Measurements from ENCODE around the gene TCIRG1.
A peak's percentile ranks its signal among the peaks of the same experiment; 100 is the strongest.
"Not testable (repeated sequence)": the region's sequence is repeated elsewhere in the genome, so short reads cannot be mapped to it uniquely, and the experiment has no call there.

TCIRG1 gene

GRCh38 chr11:68038718-68039525 is at the start of gene TCIRG1:
Gene TCIRG1, plus strand, starts transcription at chr11:68039025. Its CDS starts 2,247 bp downstream, at chr11:68041272.
- peak; percentile 84 for DNase-seq (ENCODE audit: low spot score)

- DNase-seq (ENCODE audit: low spot score) = not testable (repeated sequence)
These were observed 48.1 kb upstream of the TCIRG1 start for GRCh38 chr11:67990546-67991346.

GRCh38 chr11:67991347-67992121 is 47.3 kb upstream of the TCIRG1 start:
- DNase-seq (ENCODE audit: low spot score) = not testable (repeated sequence)

DNA sequence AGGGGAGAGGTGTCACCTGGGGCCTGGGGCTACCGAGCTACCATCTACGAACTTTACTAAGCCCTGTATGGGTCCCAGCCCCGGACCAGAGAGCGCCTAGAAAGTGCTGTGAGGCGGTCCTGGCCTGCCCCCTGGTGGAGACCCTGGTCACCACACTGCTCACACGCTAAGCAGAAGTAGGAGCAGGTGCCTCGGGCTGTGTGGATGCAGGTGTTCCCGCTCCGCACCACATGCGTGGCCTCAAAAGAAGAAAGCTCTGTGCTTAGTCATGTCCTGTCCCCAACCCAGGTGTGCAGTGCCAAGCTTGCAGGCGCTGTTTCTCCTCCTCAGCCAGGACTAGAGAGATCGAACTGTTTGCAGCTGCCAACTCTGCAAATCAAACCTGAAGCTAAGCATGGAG is 45.0 kb upstream of the TCIRG1 start:
- DNase-seq (ENCODE audit: low spot score) = not testable (repeated sequence)

DNA sequence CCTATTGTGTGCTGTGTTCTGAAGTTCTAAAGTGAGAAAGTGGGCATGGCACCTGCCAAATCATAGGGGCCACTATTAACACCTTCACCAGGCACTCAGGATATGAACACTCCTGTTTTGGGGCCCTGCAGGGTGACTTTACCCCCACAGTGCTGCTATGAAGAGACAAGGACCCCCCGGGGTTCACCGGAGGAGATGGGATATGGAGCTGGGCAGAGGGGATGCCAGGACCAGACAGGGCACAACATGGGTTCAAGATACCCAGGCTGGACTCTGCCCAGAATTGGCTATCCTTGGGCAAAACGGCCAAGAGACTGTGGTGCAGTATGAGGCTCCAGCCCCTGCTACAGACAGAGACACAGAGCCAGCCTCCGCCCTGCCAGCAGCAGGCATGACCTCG is 44.4 kb upstream of the TCIRG1 start:
- not testable (repeated sequence) for DNase-seq (ENCODE audit: low spot score)

- not testable (repeated sequence) for DNase-seq (ENCODE audit: low spot score)
These were observed 43.7 kb upstream of the TCIRG1 start for GRCh38 chr11:67995129-67995528.

- DNase-seq (ENCODE audit: low spot score) = not testable (repeated sequence)
These were observed 43.2 kb upstream of the TCIRG1 start for GRCh38 chr11:67995579-67995978.

GRCh38 chr11:67996051-67996450 is 42.8 kb upstream of the TCIRG1 start:
- no peak for DNase-seq (ENCODE audit: low spot score)

DNA sequence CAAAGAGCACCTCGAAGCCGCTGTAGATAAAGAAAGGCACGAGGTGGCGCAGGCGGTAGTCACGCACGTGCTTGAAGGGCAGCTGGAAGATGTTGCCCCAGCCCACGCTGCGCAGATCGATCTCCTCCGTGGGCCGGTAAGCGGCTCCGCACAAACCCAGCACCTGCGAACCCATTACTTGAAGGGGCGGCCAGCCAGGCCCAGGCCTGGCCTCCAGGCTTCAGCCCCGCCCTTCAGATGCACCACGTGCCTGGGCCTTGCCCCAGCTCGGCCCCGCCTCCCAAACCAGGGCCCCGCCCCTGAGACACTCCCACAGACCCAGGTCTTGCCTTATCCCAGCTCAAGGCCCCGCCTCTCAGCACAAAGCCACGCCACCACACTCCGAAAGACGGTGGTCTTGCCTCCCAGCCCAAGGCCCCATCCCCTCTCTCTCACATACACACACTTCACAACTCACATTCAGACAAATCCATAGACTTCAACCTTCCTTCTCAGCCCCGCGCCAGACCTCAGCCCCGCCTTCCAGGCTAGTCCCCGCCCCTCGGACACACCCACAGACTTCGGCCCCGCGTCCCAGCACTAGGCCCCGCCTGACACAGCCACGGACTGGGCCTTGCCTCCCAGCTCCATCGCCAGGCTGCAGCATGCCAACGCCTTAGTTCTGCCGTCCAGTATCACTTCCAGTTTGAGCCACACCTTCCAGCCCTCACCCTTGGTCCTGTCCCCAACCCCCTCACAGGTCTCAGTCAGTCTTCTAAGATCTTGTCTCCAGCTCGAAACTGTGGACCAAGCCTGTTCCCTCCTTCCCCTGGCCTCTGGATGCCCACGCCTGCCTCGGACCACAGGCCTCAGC is 42.0 kb upstream of the TCIRG1 start:
- no peak for DNase-seq (ENCODE audit: low spot score)

DNA sequence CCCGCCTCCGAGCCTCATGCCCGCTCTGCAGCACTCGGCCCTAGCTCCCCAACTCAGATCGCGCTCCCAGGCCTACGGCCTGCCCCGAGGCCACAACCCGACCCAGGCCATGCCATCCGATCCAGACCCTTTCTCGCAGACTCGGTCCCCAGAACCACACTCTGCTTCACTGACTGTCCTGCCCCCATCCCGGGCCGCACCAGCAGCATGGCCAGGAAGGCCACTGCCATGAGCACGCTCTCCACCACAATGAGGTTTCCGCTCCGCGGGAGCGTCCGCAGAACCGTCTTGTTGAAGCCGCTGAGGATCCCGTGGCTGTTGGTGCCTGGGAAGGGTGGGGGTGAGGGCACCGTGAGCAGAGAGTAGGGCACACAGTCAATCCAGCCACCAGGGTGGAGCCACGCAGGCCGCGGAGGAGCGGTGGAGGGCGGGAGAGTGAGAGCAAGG is 41.3 kb upstream of the TCIRG1 start:
- DNase-seq (ENCODE audit: low spot score) = no peak

DNA sequence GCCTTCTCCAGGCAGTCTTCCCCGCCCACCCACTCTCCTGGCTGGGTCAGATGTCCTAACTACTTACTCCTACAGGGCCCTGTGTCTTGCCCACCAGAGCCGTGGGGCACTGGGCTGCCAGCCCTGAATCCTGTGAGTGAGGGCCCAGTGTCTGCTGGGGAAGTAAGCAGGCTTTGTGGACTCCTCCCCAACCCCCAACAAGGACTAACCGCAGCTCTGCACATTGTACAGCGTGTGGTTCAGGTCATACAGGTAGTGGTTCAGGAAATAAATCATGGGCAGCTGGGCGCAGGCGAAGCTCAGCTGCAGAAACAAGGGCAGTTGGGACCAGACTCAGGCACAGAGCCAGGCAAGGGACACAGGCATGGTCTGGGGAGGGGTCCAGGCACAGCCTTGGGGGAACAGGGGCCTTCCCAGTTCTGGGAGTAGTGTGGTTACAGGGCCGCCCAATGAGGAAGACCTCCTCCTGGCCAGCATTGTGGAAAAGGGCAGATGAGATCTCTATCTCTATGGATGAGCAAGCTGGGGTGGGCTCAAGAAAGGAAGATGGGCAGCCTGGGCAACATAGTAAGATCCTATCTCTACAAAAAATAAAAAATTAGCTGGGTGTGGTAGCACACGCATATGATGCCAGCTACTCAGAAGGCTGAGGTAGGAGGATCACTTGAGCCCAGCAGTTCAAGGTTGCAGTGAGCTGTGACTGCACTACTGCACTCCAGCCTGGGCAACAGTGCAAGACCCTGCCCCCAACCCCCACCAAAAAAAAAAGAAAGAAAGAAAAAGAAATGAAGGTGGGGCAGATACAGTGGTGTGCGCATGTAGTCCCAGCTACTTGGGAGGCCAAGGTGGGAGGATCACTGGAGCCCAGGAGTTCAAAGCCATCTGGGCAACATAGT is 40.4 kb upstream of the TCIRG1 start:
- DNase-seq (ENCODE audit: low spot score) = no peak

DNA sequence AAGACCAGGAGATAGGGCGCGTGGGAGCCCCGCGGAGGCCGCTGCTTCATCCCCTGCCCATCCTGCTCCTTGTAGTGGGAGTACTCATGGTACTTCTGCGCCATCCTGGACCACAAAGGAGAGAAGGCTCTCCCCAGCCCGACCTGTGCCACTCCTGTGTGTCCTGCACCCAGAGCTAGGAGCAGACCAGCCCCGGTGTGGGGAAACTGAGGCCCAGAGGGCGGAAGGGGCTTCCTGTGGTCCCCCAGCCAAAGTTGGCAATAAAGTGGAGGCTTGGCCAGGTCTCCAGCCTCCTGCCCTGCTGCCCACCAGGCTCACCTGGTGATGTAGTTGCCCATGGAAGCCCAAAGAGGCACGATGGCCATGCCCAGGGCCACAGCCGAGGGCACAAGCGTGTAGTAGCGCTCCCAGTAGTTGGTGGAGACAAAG is 39.6 kb upstream of the TCIRG1 start:
- no peak for DNase-seq (ENCODE audit: low spot score)

DNA sequence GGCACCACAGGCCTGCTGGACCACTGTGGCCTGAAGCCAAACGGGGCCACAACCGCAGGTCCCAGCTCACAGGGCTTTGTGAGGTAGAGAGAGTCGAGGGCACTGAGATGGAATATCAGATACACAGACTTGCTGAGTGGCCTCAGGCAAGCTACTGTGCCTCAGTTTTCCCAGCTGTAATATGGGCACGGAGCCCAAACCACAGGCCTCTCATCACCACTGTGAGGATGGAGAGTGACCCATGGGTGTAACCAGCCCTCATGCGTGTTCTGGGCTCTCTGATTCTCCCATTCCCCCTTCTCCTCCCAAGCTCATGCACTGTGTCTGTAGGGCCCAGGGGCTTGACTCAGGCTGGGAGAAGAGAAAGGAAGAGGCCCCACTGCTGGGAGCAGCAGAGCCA is 39.1 kb upstream of the TCIRG1 start:
- no peak for DNase-seq (ENCODE audit: low spot score)

DNA sequence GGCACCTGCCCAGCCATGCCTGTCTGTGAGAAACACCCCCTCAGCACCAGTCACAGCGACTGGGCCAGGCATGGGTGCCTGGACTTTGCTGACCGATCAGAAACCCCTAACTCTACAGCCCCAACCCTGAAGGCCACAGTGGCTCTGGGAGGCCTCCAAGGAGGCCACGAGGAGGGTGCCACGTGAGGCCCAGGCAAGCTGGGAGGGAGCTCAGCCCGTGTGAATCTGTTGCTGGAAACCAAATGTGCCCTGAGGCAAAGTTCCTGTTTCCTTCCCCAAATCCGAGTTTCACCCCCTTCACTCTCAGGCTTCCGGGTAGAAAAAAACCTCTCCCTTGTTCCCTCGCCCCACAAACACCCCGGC is 36.3 kb upstream of the TCIRG1 start:
- DNase-seq (ENCODE audit: low spot score) = no peak

- DNase-seq (ENCODE audit: low spot score) = no peak
These were observed 35.6 kb upstream of the TCIRG1 start for GRCh38 chr11:68002938-68003845.

- peak; percentile 77 for DNase-seq (ENCODE audit: low spot score)
These were observed 34.8 kb upstream of the TCIRG1 start, which contains the start of gene UNC93B1 for GRCh38 chr11:68003846-68004550. Gene UNC93B1, minus strand, starts transcription at chr11:68004097. Its CDS starts 54 bp downstream, at chr11:68004043.

DNA sequence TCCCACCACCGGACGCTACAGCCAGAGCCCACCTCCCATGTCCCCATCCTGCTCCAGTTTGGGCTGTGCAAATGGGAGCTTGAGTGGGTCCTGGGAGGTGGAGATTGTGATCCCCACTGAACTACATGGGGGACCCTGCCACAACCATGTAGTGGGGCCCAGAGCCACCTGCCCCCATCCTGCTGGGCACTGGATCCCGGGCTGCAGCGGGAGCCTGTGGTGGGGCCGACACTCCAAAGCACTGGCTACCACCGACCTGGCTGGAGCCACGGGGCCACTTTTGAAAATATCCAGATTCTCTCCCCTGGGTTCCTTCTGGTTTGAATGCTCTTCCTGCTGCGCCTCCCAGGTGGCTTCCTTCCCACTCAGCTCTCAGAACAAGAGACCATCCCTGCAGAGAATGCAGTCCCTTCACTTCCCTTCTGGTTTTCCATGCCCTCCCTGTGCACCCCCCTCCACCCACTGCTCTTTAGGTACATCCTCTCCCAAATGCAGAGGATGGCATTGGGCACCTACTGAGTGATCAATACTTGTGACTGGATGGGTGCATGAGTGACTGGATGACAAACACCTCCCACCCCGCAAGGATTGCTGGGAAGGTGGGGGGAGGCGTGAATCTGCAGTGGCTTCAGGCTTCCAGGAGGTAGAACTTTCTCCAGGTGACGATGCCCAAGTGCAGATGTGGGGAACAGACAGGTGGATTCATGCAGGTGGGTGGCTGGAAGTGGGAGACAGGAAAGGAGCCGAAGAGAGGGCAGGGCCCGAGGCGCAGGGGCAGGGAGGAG is 34.1 kb upstream of the TCIRG1 start:
- DNase-seq (ENCODE audit: low spot score) = no peak

All from kidney capillary endothelial cell (primary cell).